ENCODE measurements around the gene MYBPC2.

Gene MYBPC2

GRCh38 chr19:50461066-50461875, 28.6 kb downstream of the MYBPC2 start:
- Histone ChIP-seq H3K27ac (ENCODE audit: low read depth, low read length) (peak overlapping the region; percentile 73), H3K4me2 (ENCODE audit: low read depth, low read length, poor library complexity, severe bottlenecking) (no peak overlapping the region), H4K20me1 (ENCODE audit: low read depth, low read length) (no peaks in the 10 kb centered on the region), H3K9ac (ENCODE audit: low read length) (0 out of 2 replicates have a peak overlapping the region, but pooled peaks have one; percentile 26), H3K4me3 (ENCODE audit: insufficient read depth, low read length, poor library complexity, severe bottlenecking) (no peak overlapping the region), H3K79me2 (ENCODE audit: insufficient read depth, low read length) (no peaks in the 10 kb centered on the region), H3K27me3 (ENCODE audit: low read length) (no peaks in the 10 kb centered on the region), H3F3A (ENCODE audit: insufficient read depth) (peaks cover 5% of the 10 kb centered on the region), H3K36me3 (ENCODE audit: low read length) (no peaks in the 10 kb centered on the region), H3K9me3 (ENCODE audit: insufficient read depth, low read length) (no peaks in the 10 kb centered on the region), H2AFZ (ENCODE audit: low read depth, low read length, severe bottlenecking) (peak overlapping the region; percentile 11), H3K9me2 (replicated peaks; ENCODE audit: insufficient read depth, low read length) (no peaks in the 10 kb centered on the region)
- TF ChIP-seq CTCF (IDR thresholded peaks at IDR 0.05; ENCODE audit: insufficient read depth, low read length, poor library complexity, severe bottlenecking) (peak; percentile 75), EZH2phosphoT487 (conservative IDR thresholded peaks at IDR 0.05; ENCODE audit: low read length) (no peak)

- no peak overlapping the region for H3K27ac ChIP-seq (ENCODE audit: low read depth, low read length)
- H3K36me3 ChIP-seq (ENCODE audit: low read length), result no peaks in the 10 kb centered on the region
- no peak overlapping the region for H2AFZ ChIP-seq (ENCODE audit: low read depth, low read length, severe bottlenecking)
- H3K27me3 ChIP-seq (ENCODE audit: low read length), result no peaks in the 10 kb centered on the region
- TF ChIP-seq EZH2phosphoT487 (conservative IDR thresholded peaks at IDR 0.05; ENCODE audit: low read length) (no peak), CTCF (IDR thresholded peaks at IDR 0.05; ENCODE audit: insufficient read depth, low read length, poor library complexity, severe bottlenecking) (no peak)
- H3F3A ChIP-seq (ENCODE audit: insufficient read depth), result peaks cover 5% of the 10 kb centered on the region
- H3K4me2 ChIP-seq (ENCODE audit: low read depth, low read length, poor library complexity, severe bottlenecking), result no peak overlapping the region
- H3K9ac ChIP-seq (ENCODE audit: low read length), result no peak overlapping the region
- no peaks in the 10 kb centered on the region for H3K9me2 ChIP-seq (replicated peaks; ENCODE audit: insufficient read depth, low read length)
- no peaks in the 10 kb centered on the region for H3K79me2 ChIP-seq (ENCODE audit: insufficient read depth, low read length)
- H4K20me1 ChIP-seq (ENCODE audit: low read depth, low read length), result no peaks in the 10 kb centered on the region
- no peak overlapping the region for H3K4me3 ChIP-seq (ENCODE audit: insufficient read depth, low read length, poor library complexity, severe bottlenecking)
- no peaks in the 10 kb centered on the region for H3K9me3 ChIP-seq (ENCODE audit: insufficient read depth, low read length)
These were observed 30.3 kb downstream of the MYBPC2 start for GRCh38 chr19:50462970-50463369.

GRCh38 chr19:50464348-50464747, 31.7 kb downstream of the MYBPC2 start:
- TF ChIP-seq EZH2phosphoT487 (conservative IDR thresholded peaks at IDR 0.05; ENCODE audit: low read length) (no peak), CTCF (IDR thresholded peaks at IDR 0.05; ENCODE audit: insufficient read depth, low read length, poor library complexity, severe bottlenecking) (no peak)
- Histone ChIP-seq H3K9ac (ENCODE audit: low read length) (no peak overlapping the region), H3K9me3 (ENCODE audit: insufficient read depth, low read length) (no peaks in the 10 kb centered on the region), H3K79me2 (ENCODE audit: insufficient read depth, low read length) (no peaks in the 10 kb centered on the region), H3K27me3 (ENCODE audit: low read length) (no peaks in the 10 kb centered on the region), H3K27ac (ENCODE audit: low read depth, low read length) (no peak overlapping the region), H3K4me2 (ENCODE audit: low read depth, low read length, poor library complexity, severe bottlenecking) (no peak overlapping the region), H3F3A (ENCODE audit: insufficient read depth) (peaks cover 5% of the 10 kb centered on the region), H4K20me1 (ENCODE audit: low read depth, low read length) (no peaks in the 10 kb centered on the region), H3K36me3 (ENCODE audit: low read length) (no peaks in the 10 kb centered on the region), H2AFZ (ENCODE audit: low read depth, low read length, severe bottlenecking) (no peak overlapping the region), H3K4me3 (ENCODE audit: insufficient read depth, low read length, poor library complexity, severe bottlenecking) (no peak overlapping the region), H3K9me2 (replicated peaks; ENCODE audit: insufficient read depth, low read length) (no peaks in the 10 kb centered on the region)
